Left ventricle myocardium inferior (tissue), 1 donor: ENCODE results near the gene CNN3. TPM values are rescaled to one million over a fixed set of nuclear protein-coding genes. Genes with fewer than 3 reads are reported as not detected.
A peak's percentile ranks its signal among the peaks of the same experiment; 100 is the strongest.

Source experiments
- DNase-seq: peaks from one replicate; pipeline ENCODE4 v3.0.0-alpha.2; 2020
- H3K27ac ChIP-seq: fragments of 200-600 bp; replicated peaks from 2 replicates; pipeline ENCODE4 v1.8.0; 2021
- H3K27me3 ChIP-seq: fragments of 200-600 bp; 2 replicates; pipeline ENCODE4 v1.8.0; 2021; ENCODE audit warnings: low read depth
- H3K36me3 ChIP-seq: fragments of 200-600 bp; 2 replicates; pipeline ENCODE4 v1.8.0; 2021
- H3K4me1 ChIP-seq: fragments of 200-600 bp; 2 replicates; pipeline ENCODE4 v1.8.0; 2021
- H3K4me3 ChIP-seq: fragments of 200-600 bp; 2 replicates; pipeline ENCODE4 v1.8.0; 2021; ENCODE audit warnings: mild to moderate bottlenecking, moderate library complexity
- H3K9me3 ChIP-seq: fragments of 200-600 bp; replicated peaks from 2 replicates; pipeline ENCODE4 v1.8.0; 2021
- CTCF ChIP-seq: fragments of 200-600 bp; IDR thresholded peaks from 2 replicates; pipeline ENCODE4 v1.8.0; 2021; ENCODE audit warnings: antibody characterized with exemption, mild to moderate bottlenecking, borderline replicate concordance
- intact Hi-C: fragments of 100-400 bp; cut with micrococcal nuclease; formaldehyde crosslinking; loops from one replicate; pipeline ENCODE4 v1.11.0; 2022
- total RNA-seq: library from RNA; stranded (reverse); fragmentation: NEBNext Ultra II Directional; extraction: Animal tissue kit (Norgen Biotek cat#: 25700); gene quantifications from one replicate; pipeline ENCODE4 v1.2.1, GENCODE V29; 2021
- donor health status: DM: no; HTN: yes; CAD: no; lungs with severe emphysema.

The CNN3 gene
- total RNA-seq, 1 donor from 2014 or later = 67.9 TPM

GRCh38 chr1:94940738-94941137 lies 13.8 kb upstream of the CNN3 start:
- DNase-seq = no peak
- Histone ChIP-seq H3K27ac (no peak overlapping the region), H3K4me1 (peaks cover 16% of the 10 kb centered on the region), H3K9me3 (no peaks in the 10 kb centered on the region), H3K36me3 (no peaks in the 10 kb centered on the region), H3K27me3 (no peaks in the 10 kb centered on the region), H3K4me3 (no peak overlapping the region)
- intact Hi-C loops = no loop called here
- no peak for TF ChIP-seq CTCF

- H3K27ac ChIP-seq = no peak overlapping the region
- intact Hi-C loops = no loop called here
- H3K9me3 ChIP-seq = no peaks in the 10 kb centered on the region
- no peaks in the 10 kb centered on the region for H3K27me3 ChIP-seq
- H3K4me3 ChIP-seq = no peak overlapping the region
- peaks cover 16% of the 10 kb centered on the region for H3K4me1 ChIP-seq
- no peak for DNase-seq
- no peak for TF ChIP-seq CTCF
- peaks cover under 1% of the 10 kb centered on the region for H3K36me3 ChIP-seq
Measured at GRCh38 chr1:94937820-94938219, 10.9 kb upstream of the CNN3 start.

GRCh38 chr1:94936861-94937620 lies 10.1 kb upstream of the CNN3 start:
- Histone ChIP-seq H3K27me3 (no peaks in the 10 kb centered on the region), H3K4me1 (peaks cover 16% of the 10 kb centered on the region), H3K27ac (peak overlapping the region; percentile 33), H3K36me3 (peaks cover 4% of the 10 kb centered on the region), H3K4me3 (no peak overlapping the region), H3K9me3 (no peaks in the 10 kb centered on the region)
- intact Hi-C loops = no loop called here
- TF ChIP-seq CTCF = no peak
- DNase-seq = no peak

- DNase-seq = no peak
- Histone ChIP-seq H3K9me3 (no peaks in the 10 kb centered on the region), H3K4me1 (peaks cover 16% of the 10 kb centered on the region), H3K36me3 (peaks cover 4% of the 10 kb centered on the region), H3K4me3 (no peak overlapping the region), H3K27ac (no peak overlapping the region), H3K27me3 (no peaks in the 10 kb centered on the region)
- intact Hi-C loops = no loop called here
- no peak for TF ChIP-seq CTCF
Measured at GRCh38 chr1:94935476-94935875, 8.6 kb upstream of the CNN3 start.

- Histone ChIP-seq H3K4me1 (peaks cover 17% of the 10 kb centered on the region), H3K27ac (no peak overlapping the region), H3K27me3 (no peaks in the 10 kb centered on the region), H3K36me3 (peaks cover 4% of the 10 kb centered on the region), H3K9me3 (no peaks in the 10 kb centered on the region), H3K4me3 (no peak overlapping the region)
- no peak for DNase-seq
- intact Hi-C loops = no loop called here
- TF ChIP-seq CTCF = no peak
Measured at GRCh38 chr1:94935034-94935433, 8.1 kb upstream of the CNN3 start.
